ENCODE data around the gene THAP3. TPM values are rescaled to one million over a fixed set of nuclear protein-coding genes. Genes with fewer than 3 reads are reported as not detected.

THAP3 gene
- total and polyA plus RNA-seq, 2 of the 4 experiments (the other 2 are of a cell fraction): 14.2 to 14.9 TPM

DNA sequence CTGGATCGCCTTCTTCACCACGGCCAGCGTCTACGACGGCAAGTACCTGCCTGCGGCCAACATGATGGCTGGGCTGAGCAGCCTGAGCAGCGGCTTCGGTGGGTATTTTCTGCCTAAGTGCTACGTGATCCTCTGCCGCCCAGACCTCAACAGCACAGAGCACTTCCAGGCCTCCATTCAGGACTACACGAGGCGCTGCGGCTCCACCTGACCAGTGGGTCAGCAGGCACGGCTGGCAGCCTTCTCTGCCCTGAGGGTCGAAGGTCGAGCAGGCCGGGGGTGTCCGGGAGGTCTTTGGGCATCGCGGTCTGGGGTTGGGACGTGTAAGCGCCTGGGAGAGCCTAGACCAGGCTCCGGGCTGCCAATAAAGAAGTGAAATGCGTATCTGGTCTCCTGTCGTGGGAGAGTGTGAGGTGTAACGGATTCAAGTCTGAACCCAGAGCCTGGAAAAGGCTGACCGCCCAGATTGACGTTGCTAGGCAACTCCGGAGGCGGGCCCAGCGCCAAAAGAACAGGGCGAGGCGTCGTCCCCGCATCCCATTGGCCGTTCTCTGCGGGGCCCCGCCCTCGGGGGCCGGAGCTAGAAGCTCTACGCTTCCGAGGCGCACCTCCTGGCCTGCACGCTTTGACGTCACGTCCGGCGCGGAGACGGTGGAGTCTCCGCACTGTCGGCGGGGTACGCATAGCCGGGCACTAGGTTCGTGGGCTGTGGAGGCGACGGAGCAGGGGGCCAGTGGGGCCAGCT is 45.1 kb upstream of the THAP3 start, which contains the start of gene ZBTB48 (continued):
- TF ChIP-seq, protein P1, sequence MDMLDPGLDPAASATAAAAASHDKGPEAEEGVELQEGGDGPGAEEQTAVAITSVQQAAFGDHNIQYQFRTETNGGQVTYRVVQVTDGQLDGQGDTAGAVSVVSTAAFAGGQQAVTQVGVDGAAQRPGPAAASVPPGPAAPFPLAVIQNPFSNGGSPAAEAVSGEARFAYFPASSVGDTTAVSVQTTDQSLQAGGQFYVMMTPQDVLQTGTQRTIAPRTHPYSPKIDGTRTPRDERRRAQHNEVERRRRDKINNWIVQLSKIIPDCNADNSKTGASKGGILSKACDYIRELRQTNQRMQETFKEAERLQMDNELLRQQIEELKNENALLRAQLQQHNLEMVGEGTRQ (IDR thresholded peaks at IDR 0.05; ENCODE audit: low read depth, low read length): peak; percentile 23; the same call in 1 of the 2 replicates
- TF ChIP-seq RCOR1 (IDR thresholded peaks at IDR 0.05; ENCODE audit: insufficient replicate concordance, low read length) (no peak), NFE2L2 (IDR thresholded peaks at IDR 0.05; ENCODE audit: low read depth, low read length) (no peak), RFX5 (IDR thresholded peaks at IDR 0.05; ENCODE audit: low read depth, low read length) (no peak), CEBPB (IDR thresholded peaks at IDR 0.05; ENCODE audit: low read depth, low read length) (no peak)
